HG03521 (cell line): Measurements from ENCODE around the gene MACIR.

Source experiments
- ATAC-seq: cut with Tn5 transposase; IDR thresholded peaks from one replicate; pipeline ENCODE4 v1.9.1; 2021; ENCODE audit warnings: mild to moderate bottlenecking, moderate library complexity; ENCODE audit not compliant: unreplicated experiment

The MACIR gene

GRCh38 chr5:103289024-103289423 lies 30.5 kb downstream of the MACIR start:
- no peak for ATAC-seq

- no peak for ATAC-seq
Measured at GRCh38 chr5:103290846-103291245, 32.3 kb downstream of the MACIR start.

GRCh38 chr5:103291606-103292005 lies 33.0 kb downstream of the MACIR start:
- ATAC-seq = no peak

GRCh38 chr5:103293099-103293498 lies 34.5 kb downstream of the MACIR start:
- no peak for ATAC-seq

GRCh38 chr5:103293719-103294118 lies 35.2 kb downstream of the MACIR start:
- no peak for ATAC-seq

GRCh38 chr5:103294906-103295305 lies 36.3 kb downstream of the MACIR start:
- no peak for ATAC-seq

GRCh38 chr5:103295424-103295823 lies 36.9 kb downstream of the MACIR start:
- ATAC-seq = no peak

- no peak for ATAC-seq
Measured at GRCh38 chr5:103295871-103296270, 37.3 kb downstream of the MACIR start.

- no peak for ATAC-seq
Measured at GRCh38 chr5:103298117-103298516, 39.6 kb downstream of the MACIR start.

GRCh38 chr5:103298607-103299188 lies 40.1 kb downstream of the MACIR start:
- ATAC-seq = no peak

GRCh38 chr5:103305809-103306208 lies 47.2 kb downstream of the MACIR start:
- ATAC-seq = no peak

GRCh38 chr5:103307470-103307869 lies 48.9 kb downstream of the MACIR start:
- ATAC-seq = no peak

- no peak for ATAC-seq
Measured at GRCh38 chr5:103308774-103309173, 50.2 kb downstream of the MACIR start.

- ATAC-seq = no peak
Measured at GRCh38 chr5:103313056-103313455, 54.5 kb downstream of the MACIR start.

- ATAC-seq = no peak
Measured at GRCh38 chr5:103315455-103315854, 56.9 kb downstream of the MACIR start.

GRCh38 chr5:103327451-103327850 lies 68.9 kb downstream of the MACIR start:
- ATAC-seq = no peak

- ATAC-seq = no peak
Measured at GRCh38 chr5:103327893-103328292, 69.3 kb downstream of the MACIR start.
